ENCODE data around the gene SLC31A2.
"Not testable (repeated sequence)": the region's sequence is repeated elsewhere in the genome, so short reads cannot be mapped to it uniquely, and the experiment has no call there.

DNA sequence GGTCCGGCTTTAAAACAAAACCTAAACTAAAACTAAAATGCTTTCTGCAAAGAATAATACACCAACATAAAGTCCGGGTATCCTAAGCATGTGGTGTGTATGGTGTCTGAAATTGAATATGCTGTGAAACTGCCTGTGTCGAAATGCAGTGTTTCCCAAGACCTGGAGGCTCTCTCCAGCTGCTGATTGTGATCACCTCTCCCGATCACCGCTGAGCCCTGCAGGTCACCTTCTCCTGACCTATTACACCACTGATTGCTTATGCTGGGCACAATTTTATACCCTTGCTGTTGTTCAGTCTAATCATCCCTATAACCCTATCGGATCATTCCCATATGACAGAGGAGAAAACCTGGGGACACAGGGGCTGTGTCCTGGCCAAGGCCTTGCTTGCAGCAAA is 32.0 kb upstream of the SLC31A2 start:
- TF ChIP-seq, protein P1, sequence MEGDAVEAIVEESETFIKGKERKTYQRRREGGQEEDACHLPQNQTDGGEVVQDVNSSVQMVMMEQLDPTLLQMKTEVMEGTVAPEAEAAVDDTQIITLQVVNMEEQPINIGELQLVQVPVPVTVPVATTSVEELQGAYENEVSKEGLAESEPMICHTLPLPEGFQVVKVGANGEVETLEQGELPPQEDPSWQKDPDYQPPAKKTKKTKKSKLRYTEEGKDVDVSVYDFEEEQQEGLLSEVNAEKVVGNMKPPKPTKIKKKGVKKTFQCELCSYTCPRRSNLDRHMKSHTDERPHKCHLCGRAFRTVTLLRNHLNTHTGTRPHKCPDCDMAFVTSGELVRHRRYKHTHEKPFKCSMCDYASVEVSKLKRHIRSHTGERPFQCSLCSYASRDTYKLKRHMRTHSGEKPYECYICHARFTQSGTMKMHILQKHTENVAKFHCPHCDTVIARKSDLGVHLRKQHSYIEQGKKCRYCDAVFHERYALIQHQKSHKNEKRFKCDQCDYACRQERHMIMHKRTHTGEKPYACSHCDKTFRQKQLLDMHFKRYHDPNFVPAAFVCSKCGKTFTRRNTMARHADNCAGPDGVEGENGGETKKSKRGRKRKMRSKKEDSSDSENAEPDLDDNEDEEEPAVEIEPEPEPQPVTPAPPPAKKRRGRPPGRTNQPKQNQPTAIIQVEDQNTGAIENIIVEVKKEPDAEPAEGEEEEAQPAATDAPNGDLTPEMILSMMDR (IDR thresholded peaks at IDR 0.05; ENCODE audit: low read depth, low read length) = not testable (repeated sequence)
- not testable (repeated sequence) for TF ChIP-seq EZH2phosphoT487 (IDR thresholded peaks at IDR 0.05; ENCODE audit: low read depth)
